ENCODE measurements around the gene STAT3.
"Not testable (repeated sequence)": the region's sequence is repeated elsewhere in the genome, so short reads cannot be mapped to it uniquely, and the experiment has no call there.

Gene STAT3

DNA sequence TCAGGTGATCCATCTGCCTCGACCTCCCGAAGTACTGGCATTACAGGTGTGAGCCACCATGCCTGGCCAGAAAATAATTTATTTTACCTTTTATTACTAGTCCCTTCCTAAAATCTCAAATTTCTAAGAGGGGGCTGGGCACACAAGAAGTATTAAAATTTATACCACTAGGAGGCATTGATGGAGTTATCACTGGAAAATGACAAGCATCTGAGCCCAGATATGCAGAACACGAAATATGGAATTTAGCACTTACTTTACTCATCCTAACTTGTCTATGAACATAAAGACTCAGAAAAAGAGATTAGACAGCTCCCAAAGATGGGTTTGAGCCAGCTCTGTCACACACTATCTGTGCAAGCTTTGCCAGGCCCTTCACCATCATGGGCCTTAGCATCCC, 53.6 kb downstream of the STAT3 start:
- no peak for TF ChIP-seq ZNF274 (IDR thresholded peaks at IDR 0.05; ENCODE audit: low read depth, low read length)

DNA sequence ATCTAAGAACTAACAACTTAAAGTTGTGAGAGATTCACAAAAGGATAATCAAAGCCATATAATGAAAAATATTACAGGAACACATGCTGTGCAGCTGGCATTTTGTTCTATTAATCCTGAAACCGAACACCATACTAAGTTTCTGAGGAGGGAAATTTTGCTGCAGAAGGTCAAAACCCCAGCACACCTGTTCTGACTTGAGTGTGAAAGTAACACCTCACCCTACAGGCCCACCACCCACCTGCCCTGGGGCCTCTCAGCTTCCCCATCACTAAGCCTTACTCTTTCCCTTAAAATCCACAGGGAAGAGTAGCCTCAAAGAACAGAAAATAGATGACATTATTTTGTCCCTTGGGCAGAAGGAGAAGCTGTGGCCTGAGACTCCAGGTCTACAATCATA, 55.2 kb downstream of the STAT3 start:
- TF ChIP-seq ZNF274 (IDR thresholded peaks at IDR 0.05; ENCODE audit: low read depth, low read length), result no peak
- H3K4me3 ChIP-seq (ENCODE audit: low read length), result no peak overlapping the region

More for the DNA sequence above, 53.6 kb downstream of the STAT3 start:
- no peak overlapping the region for H3K4me3 ChIP-seq (ENCODE audit: low read length)

DNA sequence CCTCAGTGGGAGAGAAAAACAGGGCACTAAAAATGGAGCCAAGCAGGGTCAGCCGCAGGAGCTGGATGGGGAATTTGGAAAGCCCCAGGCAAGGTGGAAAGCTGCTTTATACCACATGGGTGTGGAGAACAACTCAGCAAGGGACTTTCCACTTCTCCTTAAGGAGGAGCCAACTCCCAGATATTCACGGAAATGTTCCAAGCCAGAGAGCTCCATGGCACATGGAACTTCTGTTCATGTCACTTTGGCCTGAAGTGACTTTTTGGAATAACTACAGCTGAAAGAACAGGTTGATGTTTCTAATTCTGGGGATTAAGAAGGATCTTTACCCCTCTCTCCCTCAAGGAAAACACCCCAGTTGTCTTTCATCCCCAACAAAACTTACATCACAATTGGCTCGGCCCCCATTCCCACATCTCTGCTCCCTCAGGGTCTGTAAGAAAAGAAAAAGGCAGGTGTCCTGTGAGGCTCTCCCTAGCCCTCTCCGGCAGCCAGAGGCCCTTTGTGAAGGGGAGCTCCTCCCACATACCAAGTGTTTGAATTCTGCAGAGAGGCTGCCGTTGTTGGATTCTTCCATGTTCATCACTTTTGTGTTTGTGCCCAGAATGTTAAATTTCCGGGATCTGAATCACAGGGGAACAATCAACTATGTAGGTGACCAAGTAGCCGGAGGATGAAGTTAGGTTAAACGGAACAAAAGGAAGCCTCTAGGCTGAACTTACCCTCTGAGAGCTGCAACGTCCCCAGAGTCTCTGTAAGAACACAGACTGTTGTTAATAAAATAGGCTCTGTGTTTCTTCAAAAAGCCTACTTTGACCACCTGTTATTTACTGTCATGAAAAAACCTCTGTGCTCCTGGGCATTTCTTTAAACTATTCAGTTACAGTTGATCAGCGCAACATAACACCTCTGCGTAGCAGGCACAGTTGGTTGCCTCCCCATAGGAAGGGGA, 58.9 kb downstream of the STAT3 start:
- TF ChIP-seq ZNF274 (IDR thresholded peaks at IDR 0.05; ENCODE audit: low read depth, low read length), result no peak

DNA sequence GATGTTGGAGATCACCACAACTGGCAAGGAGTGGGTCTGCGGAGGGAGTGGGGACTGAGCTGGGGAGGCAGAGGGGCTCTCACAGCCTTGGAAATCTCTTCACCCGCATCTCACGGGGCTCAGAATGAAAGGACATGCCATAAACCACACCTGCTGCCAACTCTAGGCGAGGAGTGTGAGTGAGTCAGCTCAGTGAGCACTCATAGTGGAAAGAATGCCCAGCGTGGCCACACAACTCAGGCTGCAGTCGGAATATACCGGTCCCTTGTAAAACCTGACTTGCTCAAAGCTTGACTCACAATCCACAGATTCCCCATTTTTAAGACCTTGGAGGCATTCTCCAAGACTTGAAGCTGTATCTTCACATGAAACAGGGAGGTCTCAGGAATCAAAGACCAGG, 63.2 kb downstream of the STAT3 start:
- no peak for TF ChIP-seq ZNF274 (IDR thresholded peaks at IDR 0.05; ENCODE audit: low read depth, low read length)
- H3K4me3 ChIP-seq (ENCODE audit: low read length), result no peak overlapping the region

More for the DNA sequence above, 58.9 kb downstream of the STAT3 start:
- no peak overlapping the region for H3K4me3 ChIP-seq (ENCODE audit: low read length)

DNA sequence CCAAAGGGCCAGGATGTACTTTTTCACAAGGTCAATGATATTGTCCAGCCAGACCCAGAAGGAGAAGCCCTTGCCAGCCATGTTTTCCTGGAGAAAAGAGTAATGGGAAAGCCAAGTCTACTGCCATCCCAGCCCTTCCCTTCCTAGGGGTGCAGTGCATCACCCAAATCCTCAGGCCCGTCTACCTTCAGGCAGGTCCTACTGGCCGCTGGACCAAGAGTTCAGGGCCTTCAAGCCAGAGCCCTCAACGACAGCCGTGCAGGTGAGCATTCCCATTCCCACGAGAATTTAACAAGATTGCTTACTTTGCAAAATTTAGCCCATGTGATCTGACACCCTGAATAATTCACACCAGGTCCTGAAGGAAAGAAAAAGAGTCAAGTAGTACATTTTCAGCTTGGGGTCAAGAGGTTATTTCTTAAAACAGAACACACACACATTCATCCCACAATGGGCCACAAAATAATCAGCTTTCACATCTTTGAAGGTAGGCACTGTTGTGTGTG, 64.9 kb downstream of the STAT3 start:
- no peak for TF ChIP-seq ZNF274 (IDR thresholded peaks at IDR 0.05; ENCODE audit: low read depth, low read length)
- no peak overlapping the region for H3K4me3 ChIP-seq (ENCODE audit: low read length)

DNA sequence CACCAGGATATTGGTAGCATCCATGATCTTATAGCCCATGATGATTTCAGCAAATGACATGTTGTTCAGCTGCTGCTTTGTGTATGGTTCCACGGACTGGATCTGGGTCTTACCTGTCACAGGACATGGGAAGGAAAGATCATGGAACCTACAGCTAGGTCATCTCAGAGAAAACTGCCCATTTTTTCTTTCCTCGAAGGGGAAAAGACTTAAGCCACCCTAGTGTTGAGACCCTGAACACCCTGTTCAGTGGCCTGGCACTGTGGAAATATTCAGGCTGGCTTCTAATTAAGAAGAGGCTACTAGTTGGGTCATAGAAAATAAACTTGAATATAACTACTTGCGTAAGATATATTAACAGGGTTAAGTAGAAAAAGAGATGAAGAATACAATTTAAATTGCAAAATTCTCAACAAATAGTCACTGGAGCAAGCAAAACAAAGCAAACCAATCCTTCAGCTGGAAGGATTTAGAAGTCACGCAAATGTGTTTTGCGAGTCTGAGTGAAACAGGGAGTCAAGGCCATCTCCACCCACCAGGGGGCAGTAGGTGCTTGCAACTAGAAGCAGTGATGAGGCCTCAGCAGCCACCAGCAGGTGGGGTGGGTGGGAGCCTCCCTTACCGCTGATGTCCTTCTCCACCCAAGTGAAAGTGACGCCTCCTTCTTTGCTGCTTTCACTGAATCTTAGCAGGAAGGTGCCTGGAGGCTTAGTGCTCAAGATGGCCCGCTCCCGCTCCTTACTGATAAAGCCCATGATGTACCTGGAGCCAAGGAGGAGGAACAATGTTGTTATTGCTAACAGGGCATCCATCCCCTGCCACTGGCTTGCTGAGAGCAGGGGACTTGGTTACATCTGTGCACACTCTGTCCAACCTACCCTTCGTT, 65.6 kb downstream of the STAT3 start:
- no peak for TF ChIP-seq ZNF274 (IDR thresholded peaks at IDR 0.05; ENCODE audit: low read depth, low read length)
- H3K4me3 ChIP-seq (ENCODE audit: low read length), result no peak overlapping the region

DNA sequence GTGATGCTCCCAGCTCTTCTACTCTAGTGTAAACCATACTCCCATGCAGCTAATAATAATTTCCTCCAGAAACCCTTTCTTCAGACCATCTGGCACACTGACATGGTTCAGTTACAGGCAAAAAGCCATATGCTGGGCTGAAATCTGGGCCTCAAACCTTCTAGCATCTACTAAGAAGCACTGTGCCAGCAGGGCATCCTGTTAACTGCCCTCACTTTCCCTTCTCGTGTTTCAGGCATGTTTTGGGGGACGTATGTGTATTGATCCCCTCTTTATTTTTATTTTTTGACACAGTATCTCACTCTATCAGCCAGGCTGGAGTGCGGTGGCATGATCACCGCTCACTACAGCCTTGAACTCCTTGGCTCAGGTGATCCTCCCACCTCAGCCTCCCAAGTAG, 66.7 kb downstream of the STAT3 start:
- no peak for TF ChIP-seq ZNF274 (IDR thresholded peaks at IDR 0.05; ENCODE audit: low read depth, low read length)
- H3K4me3 ChIP-seq (ENCODE audit: low read length), result no peak overlapping the region

DNA sequence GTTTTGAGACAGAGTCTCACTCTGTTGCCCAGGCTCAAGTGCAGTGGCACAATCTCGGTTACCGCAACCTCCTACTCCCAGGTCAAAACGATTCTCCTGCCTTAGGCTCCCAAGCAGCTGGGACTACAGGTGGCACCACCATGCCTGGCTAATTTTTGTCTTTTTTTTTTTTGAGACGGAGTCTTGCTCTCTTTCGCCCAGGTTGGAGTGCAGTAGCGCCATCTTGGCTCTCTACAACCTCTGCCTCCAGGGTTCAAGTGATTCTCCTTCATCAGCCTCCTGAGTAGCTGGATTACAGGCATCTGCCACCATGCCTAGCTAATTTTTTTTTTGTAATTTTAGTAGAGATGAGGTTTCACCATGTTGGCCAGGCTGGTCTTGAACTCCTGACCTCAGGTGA, 70.3 kb downstream of the STAT3 start:
- H3K4me3 ChIP-seq (ENCODE audit: low read length), result not testable (repeated sequence)

DNA sequence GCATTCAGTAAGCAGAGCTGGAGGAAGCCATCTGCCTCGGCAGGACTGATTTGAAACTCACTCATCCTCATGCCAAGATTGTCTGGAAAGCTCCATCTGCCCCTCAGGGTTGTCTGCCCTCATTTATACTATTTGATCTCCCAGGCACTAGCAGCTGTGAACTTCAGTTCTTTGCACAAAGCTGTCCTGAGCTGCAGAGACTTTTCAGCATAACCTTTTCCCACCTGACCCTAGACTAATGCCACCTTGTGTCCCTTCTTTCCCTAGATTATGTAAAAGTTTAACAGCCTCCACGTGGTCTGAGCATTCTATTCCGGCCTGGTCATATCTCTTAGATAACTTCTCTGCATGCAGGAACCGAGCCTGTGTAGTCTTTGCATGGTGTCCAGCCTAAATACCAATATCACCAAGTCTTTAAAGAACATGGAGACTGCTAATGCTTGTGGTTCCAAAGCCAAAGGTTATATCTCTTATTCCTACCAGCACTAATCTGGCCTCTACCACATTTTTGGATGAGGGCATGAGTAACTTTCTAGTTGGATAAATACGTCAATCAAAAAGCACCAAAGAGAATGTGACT, 70.9 kb downstream of the STAT3 start:
- H3K4me3 ChIP-seq (ENCODE audit: low read length), result no peak overlapping the region
- TF ChIP-seq ZNF274 (IDR thresholded peaks at IDR 0.05; ENCODE audit: low read depth, low read length), result no peak

DNA sequence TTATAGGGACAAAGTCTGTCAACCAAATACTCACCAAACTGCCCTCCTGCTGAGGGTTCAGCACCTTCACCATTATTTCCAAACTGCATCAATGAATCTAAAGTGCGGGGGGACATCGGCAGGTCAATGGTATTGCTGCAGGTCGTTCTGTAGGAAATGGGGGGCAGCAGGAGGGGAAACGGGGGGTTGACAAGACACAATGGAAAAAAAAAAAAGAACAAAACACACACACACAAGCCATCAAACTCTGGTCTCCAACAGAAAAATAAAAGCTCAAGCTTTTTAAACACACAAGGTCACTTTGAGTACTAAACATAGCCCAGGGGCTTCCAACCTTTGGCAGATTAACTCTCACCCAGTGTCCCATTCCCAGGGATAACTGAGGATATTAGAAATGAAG, 71.5 kb downstream of the STAT3 start:
- no peak for TF ChIP-seq ZNF274 (IDR thresholded peaks at IDR 0.05; ENCODE audit: low read depth, low read length)
- no peak overlapping the region for H3K4me3 ChIP-seq (ENCODE audit: low read length)

DNA sequence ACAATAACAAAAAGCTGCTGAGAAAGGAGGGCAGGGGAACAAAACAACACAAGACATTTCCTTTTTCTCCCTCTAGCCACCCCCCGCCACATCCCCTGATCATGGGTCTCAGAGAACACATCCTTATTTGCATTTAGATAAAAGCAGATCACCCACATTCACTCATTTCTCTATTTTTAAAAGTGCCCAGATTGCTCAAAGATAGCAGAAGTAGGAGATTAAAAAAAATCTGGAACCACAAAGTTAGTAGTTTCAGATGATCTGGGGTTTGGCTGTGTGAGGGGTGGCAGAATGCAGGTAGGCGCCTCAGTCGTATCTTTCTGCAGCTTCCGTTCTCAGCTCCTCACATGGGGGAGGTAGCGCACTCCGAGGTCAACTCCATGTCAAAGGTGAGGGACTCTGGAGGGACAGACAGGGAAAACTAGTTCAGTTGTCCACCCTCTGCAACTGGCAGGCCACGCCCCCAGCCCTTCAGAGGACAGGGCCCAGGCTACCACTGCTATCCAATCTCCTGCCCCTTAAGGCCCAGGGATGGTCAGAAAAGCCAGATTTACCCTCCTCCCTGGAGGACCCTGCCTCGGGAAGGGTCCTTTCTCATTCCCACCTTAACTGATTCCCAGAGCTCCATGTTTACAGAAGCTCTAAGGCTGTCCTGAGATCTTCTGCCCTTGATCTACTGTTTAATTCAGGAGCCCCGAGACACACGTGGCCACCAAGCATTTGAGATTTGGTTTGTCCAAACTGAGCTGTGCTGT, 72.7 kb downstream of the STAT3 start:
- H3K4me3 ChIP-seq (ENCODE audit: low read length), result no peak overlapping the region
- no peak for TF ChIP-seq ZNF274 (IDR thresholded peaks at IDR 0.05; ENCODE audit: low read depth, low read length)

DNA sequence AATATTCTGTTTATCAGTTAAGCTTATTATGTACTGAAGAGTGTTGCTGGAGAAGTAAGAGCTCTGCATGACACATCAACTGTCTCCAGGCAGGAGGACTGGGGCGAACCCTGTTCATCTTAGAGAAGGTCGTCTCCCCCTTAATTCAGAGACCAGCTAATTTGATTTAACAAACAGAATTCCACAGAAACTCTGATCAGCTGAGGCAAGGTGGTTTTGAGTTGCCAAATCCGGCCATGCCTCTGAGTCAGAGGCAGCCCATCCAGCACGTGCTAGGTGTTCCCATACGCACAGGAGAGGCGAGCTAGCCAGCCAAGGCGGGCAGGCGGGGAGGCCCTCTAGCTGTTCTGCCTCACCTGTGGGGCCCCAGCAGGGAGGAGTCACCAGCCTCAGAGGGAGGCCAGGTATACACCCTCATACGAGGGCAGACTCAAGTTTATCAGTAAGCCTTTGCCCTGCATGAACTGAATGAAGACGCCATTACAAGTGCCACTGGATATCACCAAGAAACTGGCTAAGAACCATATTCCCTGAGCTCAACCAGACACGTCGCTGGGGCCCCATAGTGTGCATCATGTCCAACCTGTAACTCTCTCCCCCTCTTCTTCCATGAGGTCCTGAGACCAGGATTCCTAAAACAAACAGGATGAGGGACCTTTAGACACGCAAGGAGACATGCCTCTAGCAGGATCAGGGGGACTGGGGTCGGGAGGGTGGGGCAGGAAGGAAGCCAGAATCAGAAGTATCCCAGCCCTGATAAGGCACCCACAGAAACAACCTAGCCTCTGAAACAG, 74.3 kb downstream of the STAT3 start:
- no peak overlapping the region for H3K4me3 ChIP-seq (ENCODE audit: low read length)
- no peak for TF ChIP-seq ZNF274 (IDR thresholded peaks at IDR 0.05; ENCODE audit: low read depth, low read length)

DNA sequence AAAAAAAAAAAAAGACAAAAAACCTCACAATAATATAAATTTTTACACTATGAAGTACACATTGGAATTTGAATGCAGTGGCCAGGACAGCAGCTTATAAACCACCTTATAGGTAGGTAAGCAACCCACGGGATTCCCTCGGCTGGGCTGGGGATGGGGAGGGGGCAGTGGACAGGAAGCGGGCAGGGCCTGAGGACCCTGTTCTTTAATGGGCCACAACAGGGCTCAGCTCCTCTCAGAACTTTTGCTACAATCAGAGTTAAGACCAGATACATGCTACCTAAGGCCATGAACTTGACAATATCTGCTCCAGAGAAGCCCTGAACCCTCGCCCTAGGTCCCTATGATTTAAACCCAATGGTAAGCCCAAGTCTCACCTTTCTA, 74.9 kb downstream of the STAT3 start:
- no peak overlapping the region for H3K4me3 ChIP-seq (ENCODE audit: low read length)
- TF ChIP-seq ZNF274 (IDR thresholded peaks at IDR 0.05; ENCODE audit: low read depth, low read length), result no peak

Measured in GM08714 (cell line).